ENCODE results near the gene SERPINH1.

Gene SERPINH1

DNA sequence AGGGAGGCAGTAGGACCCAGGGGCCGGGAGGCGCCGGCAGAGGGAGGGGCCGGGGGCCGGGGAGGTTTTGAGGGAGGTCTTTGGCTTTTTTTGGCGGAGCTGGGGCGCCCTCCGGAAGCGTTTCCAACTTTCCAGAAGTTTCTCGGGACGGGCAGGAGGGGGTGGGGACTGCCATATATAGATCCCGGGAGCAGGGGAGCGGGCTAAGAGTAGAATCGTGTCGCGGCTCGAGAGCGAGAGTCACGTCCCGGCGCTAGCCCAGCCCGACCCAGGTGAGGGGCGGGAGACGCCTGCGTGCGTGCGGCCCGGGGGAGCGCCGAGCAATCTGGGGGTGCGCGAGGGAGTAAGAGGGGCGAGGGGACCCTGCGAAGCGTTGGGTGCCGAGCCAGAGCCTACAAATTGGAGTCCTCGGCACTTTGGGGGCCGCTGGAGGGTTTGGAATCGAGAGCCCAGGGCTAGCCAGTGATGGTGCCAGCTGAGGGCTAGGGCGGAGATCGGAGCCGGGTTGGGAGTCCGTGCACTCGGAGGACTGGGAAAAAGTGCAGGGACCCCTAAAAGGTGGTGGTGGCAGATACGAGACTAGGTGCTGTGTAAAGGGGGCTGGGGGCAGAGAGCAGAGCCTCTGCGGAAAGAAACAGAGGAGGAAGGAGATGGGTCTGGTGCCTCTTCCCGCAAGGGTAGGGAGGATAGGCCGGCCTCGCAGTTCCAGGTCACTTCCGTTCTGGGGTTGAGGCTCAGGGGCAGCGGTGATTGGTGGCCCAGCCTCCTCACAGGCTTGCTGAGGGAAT, at the start of gene SERPINH1:
Gene SERPINH1 (plus strand): TSS at position 206 of the 788 bp plus-strand sequence. CDS start 4,097 bp downstream, outside the sequence.
- in situ Hi-C loops (cut with MboI; ENCODE audit: low sequenced_read_pairs) = no loop called here

DNA sequence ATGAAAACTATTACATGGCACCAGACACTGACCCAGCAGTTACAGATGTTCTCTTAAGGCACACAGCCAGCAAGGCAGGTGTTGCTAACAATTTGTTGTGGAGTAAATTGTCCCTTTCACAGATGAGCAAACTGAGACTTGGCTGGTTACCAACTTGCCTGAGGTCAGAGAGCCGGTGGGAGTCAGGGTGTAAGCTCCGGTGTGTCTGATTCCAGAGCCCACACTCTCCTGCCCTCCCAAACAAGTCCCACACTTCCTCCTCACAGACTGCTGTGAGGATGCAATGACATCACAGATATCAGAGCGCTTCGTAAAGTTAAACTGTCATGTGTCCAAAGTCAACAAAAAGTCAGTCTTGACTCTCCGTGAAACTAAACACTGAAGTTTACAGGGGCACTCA, 48.8 kb upstream of the SERPINH1 start:
- in situ Hi-C loops (cut with MboI; ENCODE audit: low sequenced_read_pairs) = no loop called here

GRCh38 chr11:75514596-75514995, 47.5 kb upstream of the SERPINH1 start:
- in situ Hi-C loops (cut with MboI; ENCODE audit: low sequenced_read_pairs) = no loop called here

DNA sequence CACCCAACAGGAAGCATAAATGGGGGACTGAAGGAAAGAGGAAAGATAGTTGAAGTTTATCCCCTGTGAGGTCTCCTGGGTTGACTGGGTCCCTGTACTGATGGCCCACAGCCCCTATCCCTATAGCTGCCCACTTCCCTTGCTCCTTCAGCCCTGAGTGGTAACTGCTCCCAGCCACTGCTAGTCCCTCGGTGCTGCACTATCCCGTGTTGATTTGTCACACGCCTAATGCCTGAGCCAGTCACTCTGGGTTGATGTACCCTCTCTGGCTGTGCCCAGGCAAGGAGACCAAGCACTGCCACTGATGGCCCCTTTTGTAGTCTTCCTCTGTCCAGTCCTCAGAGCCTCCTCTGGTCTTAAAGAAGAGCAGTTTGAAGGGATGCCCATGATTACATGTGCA, 45.9 kb upstream of the SERPINH1 start:
- in situ Hi-C loops (cut with MboI; ENCODE audit: low sequenced_read_pairs) = no loop called here

DNA sequence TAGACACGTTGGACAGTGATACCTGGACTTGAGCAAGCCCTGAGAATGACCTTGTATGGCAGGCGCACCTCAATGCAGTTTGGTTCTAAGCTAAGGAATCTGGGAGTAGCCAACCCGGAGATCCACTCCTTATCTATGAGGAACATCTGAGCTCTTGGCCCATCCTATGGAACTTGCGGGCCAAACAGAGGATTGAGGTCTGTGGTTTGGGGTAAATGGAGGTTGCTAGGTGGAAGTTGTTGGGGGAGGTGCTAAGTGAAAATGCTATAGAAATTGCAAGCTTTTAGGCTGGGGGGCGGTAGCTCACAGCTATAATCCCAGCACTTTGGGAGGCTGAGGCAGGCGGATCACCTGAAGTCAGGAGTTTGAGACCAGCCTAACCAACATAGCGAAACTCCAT, 45.2 kb upstream of the SERPINH1 start:
- in situ Hi-C loops (cut with MboI; ENCODE audit: low sequenced_read_pairs) = no loop called here

GRCh38 chr11:75518204-75518549, 43.9 kb upstream of the SERPINH1 start:
- in situ Hi-C loops (cut with MboI; ENCODE audit: low sequenced_read_pairs) = no loop called here

GRCh38 chr11:75518771-75519653, 43.0 kb upstream of the SERPINH1 start:
- in situ Hi-C loops (cut with MboI; ENCODE audit: low sequenced_read_pairs) = no loop called here

- in situ Hi-C loops (cut with MboI; ENCODE audit: low sequenced_read_pairs) = no loop called here
Measured at GRCh38 chr11:75520688-75521087, 41.4 kb upstream of the SERPINH1 start.

DNA sequence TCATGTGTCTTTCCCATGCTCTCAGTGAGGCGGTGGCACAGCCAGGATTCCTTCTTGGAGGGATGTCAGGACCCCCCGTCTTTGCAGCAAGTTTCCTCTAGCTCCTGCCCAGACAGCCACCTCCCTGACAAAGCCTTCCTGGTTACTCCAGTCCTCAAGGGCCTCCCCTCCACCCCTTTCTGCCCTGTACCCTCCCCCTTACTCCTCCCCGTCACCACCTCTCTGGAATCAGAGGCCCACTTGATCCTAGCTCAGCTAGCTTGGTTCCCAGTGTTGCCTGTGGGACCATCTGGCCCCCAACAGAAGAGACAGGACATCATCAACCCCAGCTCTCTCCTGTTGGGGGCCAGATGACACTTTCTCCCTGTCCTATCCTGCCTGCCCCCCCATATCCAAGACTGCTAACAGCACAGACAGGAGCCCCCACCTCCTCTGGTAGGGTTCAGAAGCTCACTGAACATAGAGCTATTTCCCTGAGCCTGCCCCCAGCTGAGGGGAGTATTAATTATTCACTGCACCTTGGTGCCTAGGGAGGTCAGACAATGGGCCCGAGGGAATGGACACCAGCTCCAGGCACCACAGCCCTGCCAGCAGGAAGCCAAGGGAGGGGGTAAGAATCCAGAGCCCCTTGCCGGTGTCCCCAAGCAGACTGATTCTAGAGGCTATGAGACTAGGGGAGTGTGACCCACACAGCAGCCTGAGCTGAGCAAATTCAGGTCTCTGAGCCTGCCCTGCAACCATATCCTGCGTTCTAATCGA, 39.6 kb upstream of the SERPINH1 start:
- in situ Hi-C loops (cut with MboI; ENCODE audit: low sequenced_read_pairs) = no loop called here

DNA sequence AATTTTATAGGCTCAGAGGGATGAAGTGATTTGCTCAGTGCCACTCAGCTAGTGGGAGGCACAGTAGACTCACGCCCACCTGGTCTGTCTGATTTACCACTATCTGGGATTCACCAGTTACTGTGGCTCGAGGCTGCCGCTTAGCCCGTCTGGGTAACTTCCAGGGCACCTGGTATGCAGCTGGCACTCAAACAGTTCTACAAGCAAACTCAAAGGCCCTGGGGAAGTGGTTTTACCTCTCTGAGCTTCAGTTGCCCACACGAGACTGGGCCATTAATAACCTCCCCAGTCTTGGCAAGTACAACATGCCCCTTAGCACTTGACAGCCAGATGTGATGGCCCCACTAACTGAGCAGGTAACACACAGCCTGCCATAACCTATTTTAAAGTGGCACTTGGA, 38.9 kb upstream of the SERPINH1 start:
- in situ Hi-C loops (cut with MboI; ENCODE audit: low sequenced_read_pairs) = no loop called here

DNA sequence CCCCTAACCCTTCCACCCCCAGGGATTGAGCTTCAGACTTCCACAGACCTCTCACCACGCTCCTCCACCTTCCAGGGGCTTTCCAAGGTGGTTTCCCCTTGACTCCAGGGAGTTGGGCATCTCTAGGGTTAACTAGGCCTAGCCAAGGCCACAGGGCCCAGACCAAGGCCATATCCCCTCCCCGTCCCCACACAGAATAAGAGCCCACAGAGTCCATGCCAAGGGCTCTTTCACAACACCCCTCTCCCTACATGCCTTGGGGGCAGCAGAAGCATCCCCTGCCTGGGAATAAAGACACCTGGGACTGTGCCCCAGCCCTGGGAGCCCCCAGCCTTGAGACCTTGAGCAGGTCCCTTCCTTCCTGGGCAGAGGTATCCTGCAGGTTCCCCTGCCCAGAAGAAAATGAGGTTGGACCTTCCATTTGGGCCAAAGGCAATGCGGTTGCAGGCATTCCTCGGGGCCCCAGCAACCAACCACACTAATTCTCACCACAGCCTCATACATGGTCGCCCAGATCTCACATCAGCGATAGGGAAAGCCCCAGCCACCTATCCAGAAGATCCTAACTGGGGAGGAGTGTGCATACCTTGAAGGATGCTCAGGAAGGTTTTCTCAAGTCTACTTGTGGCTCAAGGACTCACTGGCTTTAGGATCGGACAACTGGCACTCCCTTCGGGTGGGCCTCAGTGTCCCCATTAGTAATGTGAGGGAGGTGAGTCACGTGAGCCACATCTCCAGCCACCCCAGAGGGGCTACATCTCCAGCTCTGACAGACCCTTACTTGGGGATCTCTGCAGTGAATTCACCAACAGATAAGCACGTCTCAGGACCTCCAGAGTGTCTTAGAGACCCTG, 38.0 kb upstream of the SERPINH1 start:
- in situ Hi-C loops (cut with MboI; ENCODE audit: low sequenced_read_pairs) = no loop called here

DNA sequence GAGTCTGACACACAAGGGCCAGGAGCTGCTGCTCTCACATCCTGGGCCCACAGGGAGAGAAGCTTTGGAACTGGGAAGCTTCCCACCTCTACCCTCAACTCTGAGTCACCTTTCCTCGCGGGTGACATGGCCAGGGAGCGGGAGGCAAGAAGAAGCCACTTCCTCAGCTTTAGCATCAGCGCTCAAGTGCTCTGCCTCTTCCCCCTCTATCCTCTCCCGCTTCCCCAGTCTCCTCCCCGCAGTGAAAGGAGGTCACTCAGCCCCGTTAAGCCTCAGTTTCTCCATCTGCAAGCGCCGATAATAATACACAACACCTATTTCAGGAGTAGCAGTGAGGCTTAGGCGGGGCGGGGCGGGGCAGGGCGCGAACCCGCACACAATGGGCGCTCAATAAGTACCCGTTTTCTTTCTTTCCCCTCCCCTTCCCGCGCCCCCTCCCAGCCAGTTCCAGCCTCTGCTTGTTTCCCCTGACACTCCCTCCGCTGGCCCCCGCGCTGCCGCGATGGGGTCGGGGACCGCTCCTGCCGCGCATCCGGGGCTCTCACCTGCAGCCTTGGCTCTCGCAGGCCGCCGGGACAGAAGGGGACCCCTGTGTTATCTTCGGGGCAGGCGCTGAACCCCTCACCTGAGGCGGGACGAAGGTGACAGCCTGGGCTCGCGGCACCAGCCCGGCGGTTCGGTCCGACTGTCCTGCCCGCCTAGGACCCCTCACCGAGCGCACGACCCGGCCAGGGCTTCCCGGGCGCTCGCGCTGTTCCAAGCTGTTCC, 37.2 kb upstream of the SERPINH1 start:
- in situ Hi-C loops (cut with MboI; ENCODE audit: low sequenced_read_pairs) = no loop called here

DNA sequence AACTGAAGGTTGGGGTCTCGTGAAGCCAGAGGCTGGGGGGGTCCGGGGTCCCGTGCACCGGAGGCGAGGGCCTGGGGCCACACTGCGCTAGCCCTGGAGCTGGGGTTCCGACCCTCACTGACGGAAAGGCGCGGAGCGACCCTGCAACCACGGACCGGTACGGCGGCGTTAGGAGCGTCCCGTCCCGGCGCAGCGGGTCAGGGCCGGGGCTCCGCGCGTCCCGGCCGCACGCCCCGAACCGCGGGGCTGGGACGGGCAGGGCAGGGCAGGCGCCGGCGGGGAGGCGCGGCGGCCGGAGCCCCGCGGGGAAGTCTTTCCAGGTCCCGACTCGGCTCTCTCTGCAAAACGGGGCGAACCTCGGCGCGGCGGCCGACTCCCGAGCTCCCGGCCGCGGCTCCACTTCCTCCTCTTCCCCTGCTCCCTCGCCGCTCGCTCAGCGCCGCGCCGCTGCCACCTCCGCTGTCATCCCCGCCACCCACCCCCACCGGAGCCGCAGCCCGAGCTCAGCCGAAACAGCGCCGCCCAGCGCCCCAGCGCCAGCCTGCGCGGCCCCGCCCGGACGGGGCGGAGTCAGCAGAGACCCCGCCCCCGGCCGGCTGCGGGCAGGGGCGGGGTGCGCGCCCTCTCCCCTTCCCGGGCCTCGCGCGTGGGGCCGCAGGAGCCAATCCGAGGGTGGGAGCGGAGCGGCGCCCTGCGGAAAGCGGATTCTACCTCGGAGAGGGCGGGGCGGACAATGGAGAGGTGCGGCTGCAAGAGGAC, 36.4 kb upstream of the SERPINH1 start, which contains the start of gene GDPD5:
Gene GDPD5 (minus strand): TSS at position 509 of the 759 bp plus-strand sequence. CDS start 48,206 bp downstream, outside the sequence.
- in situ Hi-C loops (cut with MboI; ENCODE audit: low sequenced_read_pairs) = no loop called here

- in situ Hi-C loops (cut with MboI; ENCODE audit: low sequenced_read_pairs) = no loop called here
Measured at GRCh38 chr11:75526192-75526541, 35.9 kb upstream of the SERPINH1 start.

- in situ Hi-C loops (cut with MboI; ENCODE audit: low sequenced_read_pairs) = no loop called here
Measured at GRCh38 chr11:75527130-75527529, 34.9 kb upstream of the SERPINH1 start.

- in situ Hi-C loops (cut with MboI; ENCODE audit: low sequenced_read_pairs) = no loop called here
Measured at GRCh38 chr11:75527938-75528735, 33.9 kb upstream of the SERPINH1 start.

DNA sequence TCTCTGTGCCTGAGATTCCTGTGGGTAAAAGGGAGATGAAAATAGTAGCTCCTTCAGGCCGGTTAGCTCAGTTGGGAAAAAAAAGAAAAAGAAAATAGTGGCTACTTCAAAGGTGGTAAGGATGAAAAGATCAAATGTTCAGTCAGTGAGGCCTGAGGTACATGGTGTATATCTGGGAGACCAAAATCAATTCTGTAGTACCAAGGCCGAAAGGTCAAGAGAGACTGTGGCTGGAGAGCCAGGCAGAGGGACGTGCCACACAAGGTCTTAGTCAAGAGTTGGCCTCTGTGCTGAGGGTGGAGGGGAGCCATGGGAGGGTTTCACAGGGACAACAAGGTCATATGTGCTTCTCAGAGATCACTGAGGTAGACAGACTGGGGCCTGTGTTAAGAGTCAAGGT, 31.5 kb upstream of the SERPINH1 start:
- in situ Hi-C loops (cut with MboI; ENCODE audit: low sequenced_read_pairs) = loop anchor here (5.0 kb wide), 1 partner anchor 93 kb away; no protein-coding TSS in a partner anchor

DNA sequence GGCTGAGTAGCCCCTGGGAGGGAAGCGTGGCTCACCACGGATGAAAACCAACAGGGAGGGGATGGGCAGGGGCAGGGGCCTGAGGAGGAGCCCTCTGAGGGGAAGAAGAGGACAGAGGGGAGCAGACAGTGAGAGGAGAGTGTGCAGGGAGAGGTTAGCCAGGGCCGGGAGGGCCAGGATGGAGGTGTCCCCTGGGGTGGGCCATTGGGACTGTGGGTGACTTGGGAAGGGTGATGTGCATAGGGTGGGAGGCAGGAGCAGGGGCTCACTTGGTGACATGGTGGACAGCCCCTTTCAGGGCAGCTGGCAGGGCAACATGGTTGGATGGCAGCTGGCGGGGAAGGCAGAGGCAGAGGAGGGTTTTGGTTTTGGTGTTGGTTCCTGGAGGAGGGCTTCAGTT, 30.7 kb upstream of the SERPINH1 start:
- in situ Hi-C loops (cut with MboI; ENCODE audit: low sequenced_read_pairs) = loop anchor here (5.0 kb wide), 1 partner anchor 94 kb away; no protein-coding TSS in a partner anchor
